GM18517 (cell line): Measurements from ENCODE around the gene RGS19.
A peak's percentile ranks its signal among the peaks of the same experiment; 100 is the strongest.
"Not testable (repeated sequence)": the region's sequence is repeated elsewhere in the genome, so short reads cannot be mapped to it uniquely, and the experiment has no call there.

Experiments
- ATAC-seq: cut with Tn5 transposase; IDR thresholded peaks from one replicate; pipeline ENCODE4 v1.9.1; 2021; ENCODE audit warnings: mild to moderate bottlenecking, moderate library complexity; ENCODE audit not compliant: unreplicated experiment

RGS19 gene, protein sequence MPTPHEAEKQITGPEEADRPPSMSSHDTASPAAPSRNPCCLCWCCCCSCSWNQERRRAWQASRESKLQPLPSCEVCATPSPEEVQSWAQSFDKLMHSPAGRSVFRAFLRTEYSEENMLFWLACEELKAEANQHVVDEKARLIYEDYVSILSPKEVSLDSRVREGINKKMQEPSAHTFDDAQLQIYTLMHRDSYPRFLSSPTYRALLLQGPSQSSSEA

DNA sequence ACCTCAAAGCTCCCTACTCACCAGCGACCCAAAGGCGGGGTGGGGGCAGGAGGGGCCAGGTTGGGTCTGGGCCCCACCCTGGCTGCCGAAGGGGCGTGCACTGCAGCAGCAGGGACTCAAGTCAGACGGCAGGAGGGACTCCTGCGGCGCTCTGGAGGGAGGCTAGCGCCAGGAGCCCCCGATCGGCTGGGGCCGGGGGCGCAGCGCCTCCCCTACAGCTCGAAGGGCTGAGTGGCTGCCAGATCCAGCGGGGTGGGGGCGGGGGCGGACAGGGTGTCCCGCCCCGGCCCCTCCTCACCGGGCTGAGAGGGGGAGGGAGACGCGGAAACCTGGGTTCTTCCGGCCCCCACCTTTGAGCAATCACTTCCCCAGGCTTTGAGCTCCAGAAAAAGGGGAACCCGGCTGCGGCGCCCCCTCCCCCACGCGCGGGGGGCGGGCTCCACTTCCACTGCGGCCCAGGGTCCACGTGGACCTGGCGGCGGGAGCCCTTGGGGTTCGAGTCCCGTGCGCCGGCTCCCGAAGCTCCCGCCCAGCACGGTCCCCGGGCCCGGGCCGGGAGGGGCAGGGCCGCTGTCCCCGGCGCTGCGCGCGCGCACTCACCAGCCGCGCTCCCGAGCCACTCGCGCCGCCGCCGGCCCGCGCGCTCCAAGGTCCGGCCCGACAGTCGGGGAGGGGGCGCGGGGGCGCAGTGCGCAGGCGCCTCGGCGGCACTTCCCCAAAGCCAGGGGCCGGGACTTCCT is at the start of gene RGS19:
Gene RGS19, minus strand, starts transcription at position 246 of the 740 bp plus-strand sequence. CDS start 2,632 bp downstream, outside the sequence.
- ATAC-seq, result peak; percentile 41

DNA sequence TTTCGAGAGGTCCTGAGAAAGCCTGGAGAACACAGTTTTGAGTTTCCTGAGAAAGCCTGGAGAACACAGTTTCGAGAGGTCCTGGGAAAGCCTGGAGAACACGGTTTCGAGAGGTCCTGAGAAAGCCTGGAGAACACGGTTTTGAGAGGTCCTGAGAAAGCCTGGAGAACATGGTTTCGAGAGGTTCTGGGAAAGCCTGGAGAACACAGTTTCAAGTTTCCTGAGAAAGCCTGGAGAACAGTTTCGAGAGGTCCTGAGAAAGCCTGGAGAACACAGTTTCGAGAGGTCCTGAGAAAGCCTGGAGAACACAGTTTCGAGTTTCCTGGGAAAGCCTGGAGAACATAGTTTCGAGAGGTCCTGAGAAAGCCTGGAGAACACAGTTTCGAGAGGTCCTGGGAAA is 44.2 kb upstream of the RGS19 start:
- ATAC-seq, result not testable (repeated sequence)

DNA sequence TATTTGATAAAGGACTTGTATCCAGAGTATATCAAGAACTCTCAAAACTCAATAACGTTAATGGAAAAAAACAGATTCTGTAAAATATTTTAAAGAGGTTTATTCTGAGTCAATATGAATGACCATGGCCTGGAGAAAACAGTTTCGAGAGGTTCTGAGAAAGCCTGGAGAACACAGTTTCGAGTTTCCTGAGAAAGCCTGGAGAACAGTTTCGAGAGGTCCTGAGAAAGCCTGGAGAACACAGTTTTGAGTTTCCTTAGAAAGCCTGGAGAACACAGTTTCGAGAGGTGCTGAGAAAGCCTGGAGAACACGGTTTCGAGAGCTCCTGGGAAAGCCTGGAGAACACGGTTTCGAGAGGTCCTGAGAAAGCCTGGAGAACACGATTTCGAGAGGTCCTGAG is 43.6 kb upstream of the RGS19 start:
- ATAC-seq, result not testable (repeated sequence)

DNA sequence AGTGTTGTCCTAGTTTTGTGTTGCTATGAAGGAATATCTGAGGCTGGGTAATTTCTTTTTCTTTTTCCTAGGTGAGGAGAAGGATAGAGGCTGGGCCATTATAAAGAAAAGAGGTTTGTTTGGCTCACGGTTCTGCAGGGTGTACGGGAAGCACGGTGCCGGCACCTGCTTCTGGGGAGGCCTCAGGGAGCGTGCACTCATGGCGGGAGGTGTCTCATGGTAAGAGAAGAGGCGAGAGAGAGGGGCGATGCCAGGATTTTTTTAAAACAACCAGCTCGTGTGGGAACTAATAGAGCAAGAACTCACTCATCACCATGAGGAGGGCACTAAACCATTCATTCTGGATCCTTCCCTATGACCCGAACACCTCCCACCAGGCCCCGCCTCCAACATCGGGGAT is 42.3 kb upstream of the RGS19 start:
- no peak for ATAC-seq

DNA sequence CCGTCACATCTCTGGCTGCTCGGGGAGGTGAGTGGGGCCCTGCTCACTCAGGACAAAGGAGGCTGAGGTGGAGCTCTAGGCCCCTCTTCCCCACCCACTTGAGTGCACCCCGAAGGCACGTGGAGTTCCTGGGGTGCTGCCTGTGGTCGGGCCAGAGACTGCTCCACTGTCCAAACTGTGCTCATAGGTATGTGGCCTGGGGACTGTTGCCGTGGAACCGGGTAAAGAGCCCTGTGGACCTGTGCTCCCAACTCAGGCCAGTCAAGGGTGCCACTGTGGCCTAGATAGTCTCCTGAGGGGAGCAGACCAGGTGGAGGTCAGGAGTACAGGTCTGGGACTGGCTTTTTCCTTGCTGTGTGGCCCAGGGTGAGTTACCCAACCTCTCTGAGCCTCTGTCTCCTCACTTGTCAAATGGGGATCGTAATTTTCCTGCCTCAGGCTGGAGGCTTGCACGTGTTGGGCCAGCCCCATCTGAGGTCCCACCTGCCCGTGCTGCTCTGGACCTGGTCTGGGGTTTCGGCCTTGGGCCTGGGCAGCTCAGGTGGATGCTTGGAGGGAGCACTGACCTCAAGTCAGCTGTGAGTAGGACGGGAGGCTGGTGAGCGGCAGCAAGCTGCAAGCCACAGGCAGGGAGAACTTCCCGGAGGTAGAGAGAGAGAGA is 40.5 kb upstream of the RGS19 start:
- ATAC-seq, result no peak

DNA sequence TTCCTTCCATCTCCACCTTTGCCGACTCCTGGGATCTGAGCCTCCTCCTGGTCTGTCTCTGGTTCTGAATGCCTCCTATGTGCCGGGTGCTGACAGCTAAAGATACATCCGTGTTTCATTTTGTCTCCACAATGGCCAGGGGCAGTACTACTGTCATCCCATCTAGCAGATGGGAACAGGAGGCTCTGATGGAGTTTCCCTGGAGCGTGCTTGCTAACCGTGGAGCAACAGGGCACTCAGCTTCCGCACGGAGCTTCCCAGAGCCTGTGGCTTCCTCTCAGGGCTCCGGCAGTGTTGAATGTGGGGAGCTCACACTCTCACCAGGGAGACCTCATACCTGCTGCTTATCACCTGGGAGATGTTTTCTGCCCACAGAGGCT is 40.0 kb upstream of the RGS19 start:
- no peak for ATAC-seq

DNA sequence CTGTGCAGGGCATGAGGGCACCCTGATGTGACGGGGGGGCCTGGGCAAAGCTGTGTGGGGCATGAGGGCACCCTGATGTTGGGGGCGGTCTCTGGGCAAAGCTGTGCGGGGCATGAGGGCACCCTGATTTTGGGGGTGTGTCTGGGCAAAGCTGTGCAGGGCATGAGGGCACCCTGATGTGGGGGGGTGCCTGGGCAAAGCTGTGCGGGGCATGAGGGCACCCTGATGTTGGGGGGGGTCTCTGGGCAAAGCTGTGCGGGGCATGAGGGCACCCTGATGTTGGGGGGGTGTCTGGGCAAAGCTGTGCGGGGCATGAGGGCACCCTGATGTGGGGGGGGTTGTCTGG is 38.1 kb upstream of the RGS19 start:
- ATAC-seq, result not testable (repeated sequence)

DNA sequence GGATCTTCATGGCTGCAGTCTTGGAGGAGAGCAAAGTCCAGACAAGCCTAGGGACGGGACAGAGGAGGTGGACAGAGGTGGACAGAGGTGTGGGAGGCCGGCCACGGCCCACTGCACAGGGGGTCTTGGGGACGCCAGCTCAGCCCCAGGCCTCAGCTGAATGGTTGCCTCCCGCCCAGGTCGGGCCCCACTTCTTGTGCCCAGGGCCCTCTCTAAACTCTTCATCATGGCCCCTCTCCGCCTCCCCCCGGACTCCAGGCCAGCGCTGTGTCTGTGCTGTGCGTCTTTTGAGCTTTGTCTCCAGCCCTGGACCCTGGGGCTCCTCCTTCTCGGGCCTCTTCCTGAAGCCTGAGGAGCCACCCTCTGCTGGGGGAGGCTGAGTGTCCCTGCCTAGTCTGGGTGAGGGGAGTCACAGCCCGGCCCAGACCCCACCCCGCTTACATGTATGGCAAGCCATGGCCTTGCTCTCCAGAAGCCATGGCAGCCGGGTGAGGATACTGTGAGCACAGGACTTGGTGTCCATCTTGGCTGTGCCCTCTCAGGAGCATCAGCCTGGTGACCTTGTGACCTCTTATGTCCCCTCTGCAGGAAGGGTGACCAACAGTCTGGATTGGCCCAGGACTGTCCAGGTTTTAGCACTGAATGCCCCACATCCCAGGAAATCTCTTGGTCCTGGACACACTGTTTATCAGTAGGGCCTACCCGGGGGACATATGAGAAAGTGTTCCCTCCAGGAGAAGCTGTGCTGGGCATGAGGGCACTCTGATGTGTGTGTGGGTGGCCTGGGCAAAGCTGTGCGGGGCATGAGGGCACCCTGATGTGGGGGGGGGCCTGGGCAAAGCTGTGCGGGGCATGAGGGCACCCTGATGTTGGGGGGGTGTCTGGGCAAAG is 37.5 kb upstream of the RGS19 start:
- ATAC-seq, result no peak

DNA sequence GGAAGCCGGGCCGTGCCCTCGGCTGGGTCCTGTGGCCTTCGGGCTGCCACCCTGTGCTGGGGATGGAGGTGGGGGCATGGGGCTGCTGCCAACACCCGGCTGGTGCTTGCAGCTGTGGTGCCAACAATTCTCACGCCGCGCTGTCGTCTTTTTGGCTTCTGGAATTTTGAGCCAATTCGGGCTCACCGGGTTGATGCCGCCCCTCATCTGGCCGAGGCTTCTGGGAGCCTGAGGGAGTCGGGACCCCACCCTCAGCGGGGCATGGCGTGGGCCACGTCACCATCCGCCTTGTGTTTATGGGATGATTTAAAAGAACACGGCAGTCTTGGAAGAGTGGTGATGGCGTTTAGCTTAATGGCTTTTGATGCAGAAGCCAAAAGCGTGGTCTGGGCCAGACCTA is 36.7 kb upstream of the RGS19 start:
- ATAC-seq, result no peak

DNA sequence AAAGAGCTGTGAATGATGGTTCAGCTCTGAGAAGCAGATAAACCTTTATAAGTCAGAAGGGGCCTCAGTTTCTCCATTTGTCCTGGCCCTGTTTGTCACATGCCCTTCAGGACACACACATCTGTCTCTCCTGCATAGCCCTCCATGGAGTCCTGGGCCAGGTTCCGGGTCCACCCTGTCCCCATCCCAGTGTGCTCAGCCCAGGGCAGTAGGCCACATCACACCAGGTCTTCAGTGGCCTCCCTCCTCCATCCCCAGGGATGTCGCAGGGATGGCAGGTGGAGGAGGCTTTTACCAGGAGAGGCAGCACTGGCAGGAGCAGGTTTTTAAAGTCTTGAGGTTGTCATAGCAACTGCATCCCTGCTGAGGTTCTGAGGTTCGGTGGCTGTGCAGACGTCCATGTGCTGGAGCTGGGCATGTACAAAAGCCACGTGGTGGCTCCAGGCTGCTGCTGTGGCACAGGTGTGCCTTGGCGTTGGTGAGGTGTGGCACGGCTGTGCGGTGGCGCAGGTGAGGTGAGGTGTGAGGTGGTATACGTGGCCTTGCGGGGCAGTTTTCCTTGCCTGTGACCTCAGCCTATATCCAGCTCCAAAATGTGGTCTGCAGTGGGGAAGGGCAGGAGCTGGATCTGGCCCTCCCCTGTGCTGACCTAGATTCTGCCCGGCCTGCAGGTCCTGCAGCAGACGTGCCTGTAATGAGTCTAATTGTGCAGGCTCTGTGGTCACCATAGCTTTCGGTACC is 36.0 kb upstream of the RGS19 start:
- ATAC-seq, result no peak

DNA sequence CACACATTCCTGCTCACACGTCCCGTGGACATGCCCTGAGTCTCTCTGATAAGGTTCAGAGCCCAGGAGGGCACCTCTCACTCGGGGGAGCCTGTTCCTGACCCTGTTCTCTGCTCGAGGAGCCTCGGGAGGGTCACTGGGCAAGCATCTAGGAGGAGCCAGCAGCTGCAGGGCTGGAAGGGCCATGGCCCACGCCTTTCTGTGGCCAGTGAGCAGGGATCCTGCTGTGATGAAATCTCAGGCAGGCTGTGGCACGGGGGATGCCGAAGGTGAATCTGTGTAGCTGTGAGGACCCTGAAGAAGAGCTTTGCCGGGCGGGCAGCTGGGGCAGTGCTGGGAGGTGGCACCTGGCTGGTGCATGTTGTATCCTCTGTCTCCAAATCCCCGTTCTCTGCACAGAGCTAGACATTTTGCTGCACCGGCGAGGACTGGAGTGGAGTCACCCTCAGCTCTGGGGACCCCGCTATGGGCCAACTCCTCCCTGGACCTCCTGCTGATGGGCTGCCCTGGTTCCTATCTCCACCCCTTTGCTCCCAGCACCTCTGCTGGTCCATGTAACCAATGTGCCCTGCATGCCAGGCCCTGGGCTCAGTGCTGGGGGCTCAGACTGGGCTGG is 35.1 kb upstream of the RGS19 start:
- ATAC-seq, result no peak

DNA sequence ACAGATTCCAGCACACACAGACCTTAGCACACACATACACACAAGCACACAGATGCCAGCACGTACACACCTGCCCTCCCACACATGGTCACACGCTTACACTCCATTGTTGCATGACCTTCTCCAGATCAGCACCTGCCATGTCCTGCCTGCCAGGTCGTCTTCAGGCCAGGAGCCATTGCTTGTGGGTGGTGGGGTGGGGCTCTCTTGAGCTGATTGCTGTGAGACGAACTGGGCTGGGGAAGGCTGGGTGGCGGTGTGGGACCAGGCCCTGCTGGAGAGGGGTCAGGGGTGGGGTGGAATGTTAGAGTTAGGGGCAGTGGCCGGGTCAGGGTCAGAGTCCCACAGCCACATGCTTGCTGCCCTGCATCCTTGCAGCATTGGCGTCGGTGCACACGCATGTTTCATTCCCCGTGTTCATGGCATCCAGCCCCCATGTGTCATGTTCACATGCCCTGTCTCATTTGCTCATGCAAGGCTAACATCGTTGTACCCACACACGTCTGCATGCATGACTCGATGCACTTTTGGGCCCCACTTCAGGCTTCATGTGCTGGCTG is 34.6 kb upstream of the RGS19 start:
- ATAC-seq, result no peak

DNA sequence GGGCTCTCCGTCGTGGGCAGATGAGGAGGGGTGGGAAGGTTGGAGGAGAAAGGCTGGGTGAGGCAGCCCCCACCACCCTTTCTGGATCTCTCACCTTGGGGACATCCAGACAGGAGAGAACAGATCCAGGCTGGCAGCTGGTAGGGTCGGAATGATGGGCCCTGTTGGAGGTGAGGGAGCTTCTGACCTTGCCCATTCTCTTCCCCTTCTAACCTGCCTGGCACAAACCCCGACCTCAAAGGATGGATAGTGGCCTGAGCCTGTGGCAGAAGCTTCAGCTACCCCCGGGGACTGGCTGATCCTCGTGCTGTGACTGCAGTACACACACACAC is 34.1 kb upstream of the RGS19 start:
- ATAC-seq, result no peak

DNA sequence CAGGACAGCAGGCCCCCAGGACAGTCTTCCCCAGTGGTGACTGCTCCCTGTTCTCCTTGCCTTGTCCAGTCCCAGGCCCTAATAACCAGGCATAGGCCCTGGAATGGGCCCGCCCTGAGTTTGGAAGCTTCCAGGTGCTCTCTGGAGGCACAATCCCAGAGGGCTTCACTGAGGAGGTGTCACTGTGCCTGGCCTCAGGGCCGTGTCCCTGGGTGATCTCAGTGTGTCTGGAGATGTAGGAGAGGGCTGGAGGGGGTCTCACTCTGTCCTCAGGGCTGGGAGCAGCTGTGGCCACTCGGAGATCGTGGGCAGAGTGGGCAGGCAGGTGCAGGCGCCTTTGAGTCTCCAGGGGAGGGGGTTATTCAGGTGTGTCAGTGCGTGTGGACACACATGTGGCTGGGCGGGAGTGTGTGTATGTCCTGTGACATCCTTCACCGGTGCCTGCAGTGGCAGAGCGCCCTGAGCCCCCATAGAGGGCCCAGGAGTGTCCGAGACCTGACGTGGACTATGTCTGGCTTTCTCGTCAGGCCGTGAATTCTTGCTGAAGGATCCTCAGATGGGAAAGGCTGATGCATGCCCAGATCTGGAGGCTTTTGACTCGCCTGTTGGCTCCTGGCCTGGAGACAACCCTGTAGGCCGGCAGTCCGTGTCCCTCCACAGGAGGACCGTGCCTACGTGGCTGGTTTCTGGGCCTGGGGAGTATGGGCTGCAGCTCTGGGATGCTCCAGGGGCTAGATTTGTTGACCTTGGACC is 33.5 kb upstream of the RGS19 start:
- no peak for ATAC-seq

DNA sequence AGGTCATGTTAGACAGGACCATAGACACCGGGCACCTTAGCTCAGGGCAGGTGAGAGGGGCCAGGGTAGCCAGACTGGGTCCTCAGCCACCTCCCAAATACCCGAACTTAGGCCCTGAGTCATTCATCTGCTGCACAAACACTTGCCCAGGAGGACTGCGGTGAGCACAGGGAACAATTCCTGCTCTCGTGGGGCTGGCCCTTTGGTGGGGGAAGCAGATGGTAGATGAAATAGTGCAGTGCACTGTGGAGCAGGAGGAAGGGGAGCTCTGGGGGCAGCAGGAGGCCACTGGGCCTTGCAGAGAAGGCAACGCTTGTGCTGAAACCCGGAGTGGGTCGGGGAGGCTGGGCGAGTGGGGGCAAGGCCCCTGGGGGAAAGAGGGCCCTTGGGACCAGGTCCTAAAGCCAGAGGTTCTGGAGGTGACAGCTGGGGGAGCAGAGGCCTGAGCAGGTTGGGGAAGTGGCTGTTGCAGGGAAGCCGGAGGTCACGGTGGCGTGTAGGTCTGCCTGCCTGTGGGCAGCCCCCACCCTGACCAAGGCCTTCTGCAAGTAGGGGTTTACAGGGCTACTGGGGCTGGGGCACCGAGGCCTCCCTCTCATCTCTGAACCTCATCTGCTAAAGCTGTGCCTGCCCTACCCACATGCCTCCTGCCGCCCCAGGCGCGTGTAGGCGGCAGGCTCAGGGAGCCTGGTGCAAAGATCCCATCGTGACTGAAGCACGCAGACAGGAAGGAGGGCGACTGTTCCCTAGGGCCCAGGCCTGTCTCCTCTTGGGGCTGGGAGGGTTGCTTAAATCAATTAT is 32.7 kb upstream of the RGS19 start:
- ATAC-seq, result no peak

DNA sequence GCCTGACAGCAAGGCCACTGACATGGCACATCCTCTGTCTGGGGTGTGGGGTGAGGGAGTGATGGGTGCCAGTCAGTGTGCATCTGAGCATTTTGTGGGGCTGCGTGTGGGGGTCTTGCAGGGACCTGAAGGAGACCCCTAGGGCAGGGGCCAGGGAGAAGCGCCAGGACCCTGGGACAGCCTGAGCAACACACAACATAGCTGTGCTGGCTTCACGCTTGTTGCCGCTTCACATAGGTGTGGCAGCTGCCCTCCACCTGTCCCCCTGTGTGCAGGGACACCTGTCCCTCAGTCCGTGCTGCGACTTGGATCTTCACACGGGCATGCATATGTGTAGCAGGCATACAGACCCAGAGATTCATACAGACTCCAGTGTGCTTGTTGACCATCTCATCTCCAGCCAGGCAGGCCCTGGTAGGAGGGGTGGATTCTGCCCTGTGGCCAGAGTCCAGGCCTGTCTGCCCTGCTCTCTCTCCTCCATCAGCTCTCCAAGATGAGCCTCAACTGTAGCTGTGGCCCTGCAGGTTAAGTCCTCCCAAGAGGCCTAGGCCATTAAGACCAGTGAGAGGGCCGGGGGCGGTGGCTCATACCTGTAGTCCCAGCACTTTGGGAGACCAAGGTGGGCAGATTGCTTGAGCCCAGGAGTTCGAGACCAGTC is 31.2 kb upstream of the RGS19 start:
- no peak for ATAC-seq

DNA sequence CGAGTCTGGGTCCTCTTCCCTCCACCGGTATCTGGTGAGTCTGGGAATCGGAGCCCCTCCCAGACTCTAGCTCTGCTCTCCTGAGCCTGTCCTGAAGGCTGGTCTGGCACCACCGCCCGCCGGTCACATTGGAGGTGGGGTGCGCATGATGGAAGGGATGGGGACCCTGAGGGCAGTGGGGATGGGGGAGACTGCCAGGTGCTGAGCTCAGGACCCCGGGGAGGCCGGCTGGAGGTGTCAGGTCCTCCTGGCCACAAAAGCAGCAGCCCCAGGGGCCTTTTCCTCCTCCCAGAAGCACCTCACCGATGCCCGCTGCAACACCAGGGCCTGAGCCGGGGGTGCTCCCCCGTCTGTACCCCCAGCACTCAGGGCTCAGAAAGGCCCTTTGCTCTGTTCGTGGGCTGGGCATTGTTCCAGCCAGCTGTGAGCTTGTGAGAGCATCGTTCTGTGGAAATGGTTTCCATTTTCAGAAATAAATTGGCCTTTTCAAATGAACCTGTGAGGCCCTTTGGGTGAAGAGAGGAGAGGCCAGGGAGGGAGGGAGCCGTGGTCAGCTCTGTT is 30.6 kb upstream of the RGS19 start:
- no peak for ATAC-seq
